Activated CD8-positive, alpha-beta T cell treated with anti-CD3 and anti-CD28 coated beads for 36 hours (primary cell): ENCODE results near the gene MICAL2. TPM values are rescaled to one million over a fixed set of nuclear protein-coding genes. Genes with fewer than 3 reads are reported as not detected.

Experiments used
- ATAC-seq: fragments of 200-7000 bp; cut with Tn5 transposase; one replicate; pipeline ENCODE4 v1.10.0; 2021; ENCODE audit warnings: mild to moderate bottlenecking, moderate library complexity
- CTCF ChIA-PET: fragments of 350-600 bp; sonication (Branson Sonifier 250); formaldehyde crosslinking; loops from one replicate; lab custom pipeline; 2021; ENCODE audit warnings: antibody characterized with exemption; lab: Charles Lee
- POLR2A ChIA-PET: fragments of 350-600 bp; sonication (Branson Sonifier 250); formaldehyde crosslinking; loops from one replicate; lab custom pipeline; 2021; ENCODE audit warnings: antibody characterized with exemption; lab: Charles Lee
- DNase-seq: peaks from one replicate; pipeline ENCODE4 v3.0.0-alpha.2; 2020
- H3K27ac Mint-ChIP-seq: one replicate; pipeline ENCODE4 v1.8.0; 2021; ENCODE audit warnings: mild to moderate bottlenecking, mixed read lengths
- H3K27me3 Mint-ChIP-seq: one replicate; pipeline ENCODE4 v1.8.0; 2021; ENCODE audit warnings: mixed read lengths
- H3K36me3 Mint-ChIP-seq: one replicate; pipeline ENCODE4 v1.8.0; 2021; ENCODE audit warnings: low read depth, mixed read lengths
- H3K4me1 Mint-ChIP-seq: one replicate; pipeline ENCODE4 v1.8.0; 2021; ENCODE audit warnings: low read depth, mixed read lengths
- H3K4me3 Mint-ChIP-seq: one replicate; pipeline ENCODE4 v1.8.0; 2021; ENCODE audit warnings: mild to moderate bottlenecking, moderate library complexity, mixed read lengths
- H3K9me3 Mint-ChIP-seq: one replicate; pipeline ENCODE4 v1.8.0; 2021; ENCODE audit warnings: mixed read lengths
- CTCF ChIP-seq: fragments of 200-600 bp; IDR thresholded peaks from one replicate; pipeline ENCODE4 v1.8.0; 2022; ENCODE audit warnings: antibody characterized with exemption, mild to moderate bottlenecking
- intact Hi-C: fragments of 100-400 bp; cut with micrococcal nuclease; formaldehyde crosslinking; loops from one replicate; pipeline ENCODE4 v1.10.0; 2022
- total RNA-seq, 2 experiments: library from RNA; stranded (reverse); gene quantifications; one replicate each; pipeline ENCODE4 v1.2.3, GENCODE V29; 2021

The MICAL2 gene
- total RNA-seq, 2 experiments from 2014 or later, result 99.8 to 105 TPM

- Mint-ChIP-seq H3K27ac (no peak overlapping the region), H3K27me3 (no peaks in the 10 kb centered on the region), H3K36me3 (peaks cover 3% of the 10 kb centered on the region), H3K4me1 (peaks cover 2% of the 10 kb centered on the region), H3K4me3 (no peak overlapping the region), H3K9me3 (no peaks in the 10 kb centered on the region)
- no peak for TF ChIP-seq CTCF
- DNase-seq (no peak), ATAC-seq (no peak)
- CTCF ChIA-PET, result interaction anchor here (2.2 kb wide), 1 partner anchor 12 kb away, joined by 7 read pairs; no protein-coding TSS in a partner anchor
- POLR2A ChIA-PET, result interaction anchor here (1.6 kb wide), 1 partner anchor 10 kb away, joined by 5 read pairs; no protein-coding TSS in a partner anchor
- intact Hi-C loops, result no loop called here
Observed at GRCh38 chr11:12248330-12248729, 137.9 kb downstream of the MICAL2 start.

GRCh38 chr11:12249590-12250260 lies 139.3 kb downstream of the MICAL2 start:
- no peak overlapping the region for H3K27ac Mint-ChIP-seq
- no peaks in the 10 kb centered on the region for H3K9me3 Mint-ChIP-seq
- no peaks in the 10 kb centered on the region for H3K27me3 Mint-ChIP-seq
- DNase-seq (no peak), ATAC-seq (no peak)
- TF ChIP-seq CTCF, result no peak
- H3K4me1 Mint-ChIP-seq, result no peaks in the 10 kb centered on the region
- CTCF ChIA-PET, result interaction anchor here (2.2 kb wide), 1 partner anchor 14 kb away, joined by 7 read pairs; no protein-coding TSS in a partner anchor
- H3K36me3 Mint-ChIP-seq, result no peaks in the 10 kb centered on the region
- POLR2A ChIA-PET, result interaction anchor here (1.6 kb wide), 1 partner anchor 8 kb away, joined by 5 read pairs; no protein-coding TSS in a partner anchor
- no peak overlapping the region for H3K4me3 Mint-ChIP-seq
- intact Hi-C loops, result no loop called here

GRCh38 chr11:12251666-12252560 lies 141.5 kb downstream of the MICAL2 start:
- H3K36me3 Mint-ChIP-seq, result peaks cover 3% of the 10 kb centered on the region
- DNase-seq, result no peak
- POLR2A ChIA-PET, result no interaction called here
- intact Hi-C loops, result no loop called here
- no peak for TF ChIP-seq CTCF
- H3K9me3 Mint-ChIP-seq, result no peaks in the 10 kb centered on the region
- H3K27ac Mint-ChIP-seq, result no peak overlapping the region
- ATAC-seq, result no peak
- no peaks in the 10 kb centered on the region for H3K27me3 Mint-ChIP-seq
- CTCF ChIA-PET, result interaction anchor here (1.0 to 1.4 kb wide), 4 partner anchors 15 to 321 kb away, joined by 3 to 4 read pairs (median 3); no protein-coding TSS in a partner anchor
- no peak overlapping the region for H3K4me3 Mint-ChIP-seq
- H3K4me1 Mint-ChIP-seq, result no peaks in the 10 kb centered on the region

GRCh38 chr11:12253843-12254281 lies 143.5 kb downstream of the MICAL2 start:
- intact Hi-C loops, result no loop called here
- no peak for ATAC-seq
- H3K4me1 Mint-ChIP-seq, result no peaks in the 10 kb centered on the region
- ChIA-PET POLR2A (no interaction called here), CTCF (interaction anchor here (0.9 to 1.4 kb wide), 2 partner anchors 27 to 206 kb away, joined by 3 read pairs; no protein-coding TSS in a partner anchor)
- DNase-seq, result no peak
- no peak overlapping the region for H3K27ac Mint-ChIP-seq
- H3K27me3 Mint-ChIP-seq, result no peaks in the 10 kb centered on the region
- no peak overlapping the region for H3K4me3 Mint-ChIP-seq
- no peaks in the 10 kb centered on the region for H3K9me3 Mint-ChIP-seq
- peaks cover 4% of the 10 kb centered on the region for H3K36me3 Mint-ChIP-seq
- TF ChIP-seq CTCF, result no peak
